H54 (cell line): ENCODE data around the gene ZNF512B.
"Not testable (repeated sequence)": the region's sequence is repeated elsewhere in the genome, so short reads cannot be mapped to it uniquely, and the experiment has no call there.

Source experiments
- DNase-seq: peaks from one replicate; pipeline ENCODE4 v3.0.0; 2011; ENCODE audit warnings: low spot score, mixed read lengths; ENCODE audit not compliant: insufficient read length
- FAIRE-seq: peaks from 3 replicates; lab custom pipeline; 2011; peaks lifted over from hg19 to GRCh38; lab: Jason Lieb, UNC
- POLR2A ChIP-seq: IDR thresholded peaks from 2 replicates; pipeline ENCODE4 v1.6.1; 2011; ENCODE audit warnings: low read depth, mild to moderate bottlenecking, low read length

ZNF512B gene

DNA sequence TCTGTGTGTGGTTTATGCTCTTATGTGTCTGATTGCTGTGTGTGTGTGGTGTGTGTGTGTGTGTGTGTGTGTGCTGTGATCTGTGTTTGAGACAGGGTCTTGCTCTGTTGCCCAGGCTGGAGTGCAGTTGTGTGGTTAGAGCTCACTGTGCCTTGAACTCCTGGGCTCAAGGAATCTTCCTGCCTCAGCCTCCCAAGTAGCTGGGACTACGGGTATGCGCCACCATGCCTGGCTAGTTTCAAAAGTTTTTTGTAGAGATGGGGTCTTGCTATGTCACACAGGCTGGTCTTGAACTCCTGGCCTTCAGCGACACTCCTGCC, 3.4 kb upstream of the ZNF512B start:
- FAIRE-seq = no peak
- TF ChIP-seq POLR2A = no peak
- DNase-seq = no peak

GRCh38 chr20:63972312-63973159, 2.8 kb upstream of the ZNF512B start:
- TF ChIP-seq POLR2A = no peak
- DNase-seq (peak; percentile 54), FAIRE-seq (no peak)

DNA sequence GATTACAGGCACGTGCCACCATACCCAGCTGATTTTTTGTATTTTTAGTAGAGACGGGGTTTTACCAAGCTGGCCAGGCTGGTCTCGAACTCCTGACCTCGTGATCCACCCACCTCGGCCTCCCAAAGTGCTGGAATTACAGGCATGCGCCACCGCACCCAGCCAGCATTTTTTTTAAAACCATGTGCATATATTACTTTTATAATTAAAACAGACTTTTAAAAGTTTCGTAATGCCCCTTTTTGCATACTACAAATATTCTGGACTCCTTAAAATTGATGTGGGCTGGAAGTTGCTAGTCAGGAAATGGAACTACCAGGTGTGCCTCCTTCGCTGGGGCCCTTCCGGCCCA, 2.2 kb upstream of the ZNF512B start:
- FAIRE-seq, DNase-seq: not testable (repeated sequence)

DNA sequence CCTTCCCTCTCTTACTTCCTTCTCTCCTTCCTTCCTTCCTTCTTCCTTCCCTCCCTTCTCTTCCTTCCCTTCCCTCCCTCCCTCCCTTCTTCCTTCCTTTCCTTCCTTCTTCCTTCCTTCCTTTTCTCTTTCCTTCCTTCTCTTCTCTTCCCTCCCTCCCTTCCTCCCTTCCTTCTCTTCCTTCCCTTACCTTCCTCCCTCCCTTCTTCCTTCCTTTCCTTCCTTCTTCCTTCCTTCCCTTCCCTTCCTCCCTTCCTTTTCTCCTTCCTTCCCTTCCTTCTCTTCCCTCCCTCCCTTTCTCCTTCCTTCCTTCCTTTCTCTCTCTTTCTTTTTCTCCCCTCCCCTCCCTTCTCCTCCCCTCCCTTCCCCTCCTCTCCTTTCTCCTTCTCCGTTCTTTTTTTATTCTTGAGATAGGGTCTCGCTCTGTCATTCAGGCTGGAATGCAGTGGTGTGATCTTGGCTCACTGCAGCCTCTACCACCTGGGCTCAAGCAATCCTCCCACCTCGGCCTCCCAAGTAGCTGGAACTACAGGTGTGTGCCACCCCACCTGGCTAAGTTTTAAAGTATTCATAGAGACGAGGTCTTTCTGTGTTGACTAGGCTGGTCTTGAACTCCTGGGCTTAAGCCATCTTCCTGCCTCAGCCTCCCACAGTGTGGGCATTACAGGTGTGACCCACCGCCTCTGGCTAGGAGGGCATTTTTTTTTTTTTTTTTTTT, 1.1 kb upstream of the ZNF512B start:
- no peak for FAIRE-seq
- no peak for TF ChIP-seq POLR2A
- no peak for DNase-seq

DNA sequence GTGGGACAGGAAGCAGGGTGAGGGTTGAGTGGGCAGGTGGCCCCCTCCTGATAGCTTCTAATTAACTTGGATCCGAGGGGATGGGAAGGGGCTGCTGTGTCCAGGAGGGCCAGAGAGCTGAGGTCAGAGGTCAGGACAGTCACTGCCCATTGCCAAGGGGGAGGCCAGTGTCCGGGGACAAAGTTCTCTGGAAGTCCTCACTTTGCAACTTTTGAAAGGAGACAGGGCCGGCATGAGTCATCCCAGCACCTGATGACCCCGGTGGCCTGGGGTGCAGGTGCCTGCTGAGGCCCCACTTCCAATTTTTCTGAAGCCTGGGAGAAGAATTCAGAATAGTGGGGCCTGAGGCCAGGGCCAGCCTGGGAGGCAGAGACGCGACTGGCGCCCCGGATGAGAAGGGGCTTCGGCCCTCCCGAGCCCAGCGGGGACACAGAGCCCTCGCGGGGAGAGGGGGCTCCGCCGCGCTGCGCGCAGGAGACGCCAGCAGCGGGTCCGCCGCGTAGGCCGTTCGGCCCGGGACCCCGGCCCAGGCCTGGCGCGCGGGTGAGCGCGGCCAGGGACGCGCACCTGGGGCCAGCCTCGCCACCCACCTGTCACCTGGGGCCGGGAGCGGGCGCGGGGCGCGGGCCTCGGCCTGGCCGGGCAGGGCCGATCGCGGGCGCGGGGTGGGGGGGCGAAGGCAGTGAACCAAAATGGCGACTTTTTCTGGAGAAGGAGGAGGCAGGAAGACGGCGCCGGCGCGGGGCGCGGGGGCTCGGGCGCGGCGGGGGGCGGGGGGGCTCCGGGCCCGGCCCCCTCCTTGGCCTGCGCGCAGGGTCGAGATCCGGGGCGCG, 586 bp downstream of the ZNF512B start:
- DNase-seq (no peak), FAIRE-seq (no peak)
- no peak for TF ChIP-seq POLR2A

DNA sequence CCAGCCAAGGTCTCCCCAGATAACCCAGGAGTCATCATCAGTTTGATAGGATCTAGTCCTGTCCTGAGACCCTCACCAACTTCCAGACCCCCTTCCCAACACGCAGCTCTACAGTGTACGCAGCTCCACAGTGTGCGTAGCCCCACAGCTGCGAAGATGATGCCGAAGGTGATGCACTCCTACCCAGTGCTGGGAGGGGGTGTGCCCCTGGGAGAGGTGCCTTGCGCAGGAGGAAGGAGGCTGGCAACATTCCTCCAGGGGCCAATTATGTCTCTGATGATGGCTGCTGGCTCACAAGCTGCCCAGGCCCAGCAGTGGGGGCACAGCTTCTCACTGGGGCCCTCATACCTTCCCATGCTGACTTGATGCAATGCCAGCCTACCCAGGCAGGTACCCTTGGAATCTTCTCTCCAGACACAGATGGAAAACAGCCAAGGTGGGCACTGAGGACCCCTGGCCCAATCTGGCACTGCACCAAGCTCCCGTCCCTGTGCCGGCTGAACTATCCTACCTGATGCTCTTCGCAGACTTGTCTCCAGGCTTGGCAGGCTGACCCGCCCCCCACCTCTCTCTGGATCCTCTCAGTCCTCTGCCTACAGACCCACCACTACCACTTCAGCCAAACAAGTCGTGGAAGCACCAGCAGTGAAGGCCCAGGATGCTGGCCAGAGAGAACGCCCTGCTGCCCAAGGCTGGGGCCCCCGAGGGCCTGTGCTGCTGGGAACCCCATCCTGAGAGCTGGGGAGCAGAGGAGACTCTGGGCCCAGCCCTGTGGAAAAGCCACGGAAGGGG, 1.4 kb downstream of the ZNF512B start:
- DNase-seq (no peak), FAIRE-seq (no peak)
- no peak for TF ChIP-seq POLR2A

- DNase-seq = no peak
- FAIRE-seq = no peak
- TF ChIP-seq POLR2A = no peak
These were observed 2.2 kb downstream of the ZNF512B start for GRCh38 chr20:63967330-63968135.

DNA sequence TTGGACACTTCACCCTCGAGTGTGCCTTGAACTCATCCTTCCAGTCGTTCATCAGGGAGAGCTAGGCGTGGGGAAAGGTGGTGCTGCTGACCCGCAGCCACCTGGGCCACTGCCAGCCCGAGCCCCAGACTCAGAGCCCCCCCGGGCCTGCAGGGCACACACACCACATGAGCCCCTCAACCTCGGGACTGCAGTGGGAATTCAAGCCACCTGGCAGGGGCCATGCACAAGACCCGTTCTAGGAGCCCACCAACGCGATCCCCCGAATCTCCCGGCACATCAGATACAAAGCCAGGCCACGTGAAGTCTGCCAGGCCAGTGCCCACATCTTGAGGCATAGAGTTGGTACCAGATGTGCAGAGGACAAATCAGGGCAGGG, 2.8 kb downstream of the ZNF512B start:
- DNase-seq = no peak
- no peak for FAIRE-seq
- no peak for TF ChIP-seq POLR2A

DNA sequence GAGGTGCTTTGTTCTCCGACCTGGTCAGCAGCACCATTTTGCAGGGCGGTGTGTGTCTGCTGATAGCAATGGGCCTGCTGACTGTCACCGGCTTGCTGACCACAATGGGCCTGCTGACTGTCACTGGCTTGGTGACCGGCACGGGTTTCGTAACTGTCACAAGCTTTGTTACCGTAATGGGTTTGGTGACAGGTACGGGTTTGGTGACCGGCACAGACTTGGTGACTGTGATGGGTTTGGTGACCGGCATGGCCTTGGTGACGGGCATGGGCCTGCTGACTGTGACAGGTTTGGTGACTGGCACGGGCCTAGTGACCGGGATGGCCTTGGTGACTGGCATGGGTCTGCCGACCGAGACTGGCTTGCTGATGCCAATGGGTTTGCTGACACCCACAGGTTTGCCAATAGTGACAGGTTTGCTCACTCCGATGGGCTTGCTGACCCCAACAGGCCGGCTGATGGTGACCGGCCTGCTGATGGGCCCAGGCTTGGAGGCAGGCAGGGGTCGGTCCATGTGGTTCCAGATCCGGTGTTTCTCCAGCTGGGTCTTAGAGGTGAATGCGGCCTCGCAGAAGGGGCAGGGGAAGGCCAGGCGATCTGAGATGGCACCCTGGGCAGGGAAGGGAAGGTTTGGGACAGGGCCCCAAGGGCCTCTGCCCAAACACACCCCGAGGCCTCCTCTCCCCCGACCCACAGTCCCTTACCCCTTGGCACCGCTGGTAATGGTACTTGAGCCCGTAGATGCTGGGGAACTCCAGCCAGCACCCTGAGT, 3.4 kb downstream of the ZNF512B start:
- no peak for TF ChIP-seq POLR2A
- DNase-seq = no peak
- FAIRE-seq = no peak

DNA sequence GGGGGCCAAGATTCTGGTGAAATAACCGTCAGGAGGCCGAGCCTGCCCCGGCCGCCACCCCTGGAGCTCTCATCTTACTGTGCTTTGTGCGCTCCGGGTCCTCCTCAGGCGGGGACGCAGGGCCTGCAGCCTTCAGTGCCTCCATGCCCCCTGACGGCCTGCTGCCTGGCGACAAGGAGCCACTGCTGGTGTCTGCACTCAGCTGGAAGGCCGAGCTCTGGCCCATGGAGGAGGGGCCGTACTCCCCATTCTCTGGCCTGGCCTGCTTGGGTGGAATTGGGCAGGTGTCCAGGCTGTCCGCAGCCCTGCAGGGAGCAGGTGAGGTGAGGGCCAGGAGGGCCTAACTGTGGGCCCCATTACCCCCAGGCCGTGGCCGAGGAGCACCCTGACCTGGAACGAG, 5.3 kb downstream of the ZNF512B start:
- FAIRE-seq (no peak), DNase-seq (no peak)
- TF ChIP-seq POLR2A = no peak

- FAIRE-seq (no peak), DNase-seq (no peak)
- TF ChIP-seq POLR2A = no peak
These were observed 5.9 kb downstream of the ZNF512B start for GRCh38 chr20:63963784-63964301.

DNA sequence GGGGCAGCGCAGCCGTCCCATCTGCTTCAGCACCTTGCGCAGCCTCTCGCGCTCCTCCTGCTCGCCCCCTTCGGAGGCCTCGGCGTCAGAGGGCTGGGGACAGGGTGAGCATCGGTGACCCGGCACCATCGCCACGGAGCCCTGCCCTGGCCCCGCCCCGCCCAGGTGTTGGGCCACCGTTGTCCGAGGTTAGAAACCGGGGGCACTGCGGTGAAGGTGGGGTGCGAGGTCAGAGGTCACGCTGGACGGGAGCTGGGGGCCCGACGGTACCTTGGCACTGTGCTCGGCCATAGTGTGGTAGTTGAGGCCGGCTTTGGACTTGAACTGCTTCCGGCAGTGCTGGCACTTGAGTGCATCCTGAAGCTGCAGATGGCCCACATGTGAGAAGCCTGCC, 6.4 kb downstream of the ZNF512B start:
- FAIRE-seq (no peak), DNase-seq (no peak)
- TF ChIP-seq POLR2A = no peak
